NT2/D1 (cell line): ENCODE data around the gene APOC4.

Source experiments
- YY1 ChIP-seq: IDR thresholded peaks from 2 replicates; pipeline ENCODE4 v1.6.1; 2011; ENCODE audit not compliant: insufficient read length, insufficient read depth
- ZNF274 ChIP-seq: IDR thresholded peaks from 2 replicates; pipeline ENCODE4 v1.6.1; 2011; ENCODE audit warnings: mild to moderate bottlenecking, low read depth, low read length

DNA sequence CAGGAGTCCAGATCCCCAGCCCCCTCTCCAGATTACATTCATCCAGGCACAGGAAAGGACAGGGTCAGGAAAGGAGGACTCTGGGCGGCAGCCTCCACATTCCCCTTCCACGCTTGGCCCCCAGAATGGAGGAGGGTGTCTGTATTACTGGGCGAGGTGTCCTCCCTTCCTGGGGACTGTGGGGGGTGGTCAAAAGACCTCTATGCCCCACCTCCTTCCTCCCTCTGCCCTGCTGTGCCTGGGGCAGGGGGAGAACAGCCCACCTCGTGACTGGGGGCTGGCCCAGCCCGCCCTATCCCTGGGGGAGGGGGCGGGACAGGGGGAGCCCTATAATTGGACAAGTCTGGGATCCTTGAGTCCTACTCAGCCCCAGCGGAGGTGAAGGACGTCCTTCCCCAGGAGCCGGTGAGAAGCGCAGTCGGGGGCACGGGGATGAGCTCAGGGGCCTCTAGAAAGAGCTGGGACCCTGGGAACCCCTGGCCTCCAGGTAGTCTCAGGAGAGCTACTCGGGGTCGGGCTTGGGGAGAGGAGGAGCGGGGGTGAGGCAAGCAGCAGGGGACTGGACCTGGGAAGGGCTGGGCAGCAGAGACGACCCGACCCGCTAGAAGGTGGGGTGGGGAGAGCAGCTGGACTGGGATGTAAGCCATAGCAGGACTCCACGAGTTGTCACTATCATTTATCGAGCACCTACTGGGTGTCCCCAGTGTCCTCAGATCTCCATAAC lies 36.4 kb upstream of the APOC4 start, which contains the start of gene APOE:
- no peak for TF ChIP-seq ZNF274
- TF ChIP-seq YY1: no peak
